PFSK-1 (cell line): ENCODE data around the gene GYG2.

Experiments used
- FOXP2 ChIP-seq: optimal IDR thresholded peaks from 2 replicates; pipeline ENCODE3; 2011; ENCODE audit warnings: borderline replicate concordance, control low read depth, inconsistent platforms; ENCODE audit not compliant: insufficient read depth; ENCODE audit errors: extremely low read length, extremely low read depth
- POLR2AphosphoS5 ChIP-seq: IDR thresholded peaks from 2 replicates; pipeline ENCODE4 v1.6.1; 2012; ENCODE audit warnings: low read depth, mild to moderate bottlenecking, control low read depth, low read length, moderate library complexity
- SIN3A ChIP-seq: IDR thresholded peaks from 2 replicates; pipeline ENCODE4 v1.6.1; 2012; ENCODE audit warnings: mild to moderate bottlenecking, low read length, moderate library complexity, borderline replicate concordance; ENCODE audit not compliant: insufficient read depth
- TAF1 ChIP-seq: IDR thresholded peaks from 2 replicates; pipeline ENCODE4 v1.6.1; 2012; ENCODE audit warnings: low read length, control low read depth, borderline replicate concordance; ENCODE audit not compliant: insufficient read depth
- TF ChIP-seq, protein P1 (sequence below), 2 experiments: IDR thresholded peaks; 2 replicates each; pipeline versions ENCODE4 v1.6.1 to v1.8.0; 2011 to 2012; ENCODE audit warnings: low read depth in 2 of 2, low read length in 2 of 2, control low read depth in 1 of 2, inconsistent platforms in 1 of 2, mild to moderate bottlenecking in 1 of 2, moderate library complexity in 1 of 2; ENCODE audit not compliant: insufficient read depth in 1 of 2

The GYG2 gene

DNA sequence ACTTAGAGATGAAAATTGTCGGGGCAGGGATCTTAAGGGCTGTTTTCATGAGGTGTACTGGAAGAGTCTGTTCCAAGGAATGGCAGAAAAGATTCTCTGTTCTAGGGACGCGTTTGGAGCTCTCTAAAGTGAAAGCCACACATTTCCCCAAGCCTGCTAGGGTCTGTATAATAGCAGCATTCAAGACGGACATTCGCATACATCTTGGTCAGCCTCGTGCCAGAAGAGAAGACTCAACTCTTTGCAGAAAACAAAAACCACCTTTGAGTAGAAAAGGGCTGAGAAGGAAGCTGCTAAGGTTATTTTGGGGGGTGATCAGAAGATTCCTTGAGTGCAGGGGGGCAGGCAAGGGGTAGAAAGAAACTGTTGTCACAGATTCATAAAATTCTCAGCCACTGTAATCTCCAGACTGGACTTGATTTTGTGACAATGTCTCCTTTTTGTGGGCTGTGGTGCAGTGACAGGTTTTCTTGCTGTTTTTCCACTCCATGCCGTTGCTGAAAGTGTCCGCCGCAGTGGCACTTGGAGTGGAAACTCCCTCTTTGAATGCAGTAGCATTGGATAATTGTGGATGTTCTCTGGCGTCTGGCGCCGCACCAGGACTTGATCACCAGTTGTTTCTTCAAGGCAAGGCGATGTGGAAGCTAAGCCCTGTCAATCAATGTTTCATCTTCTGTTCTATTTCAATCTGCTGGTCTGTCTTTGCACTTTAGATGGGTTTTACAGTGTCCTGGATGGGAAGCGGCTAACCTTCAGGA is 2.9 kb downstream of the GYG2 start:
- TF ChIP-seq, protein P1, sequence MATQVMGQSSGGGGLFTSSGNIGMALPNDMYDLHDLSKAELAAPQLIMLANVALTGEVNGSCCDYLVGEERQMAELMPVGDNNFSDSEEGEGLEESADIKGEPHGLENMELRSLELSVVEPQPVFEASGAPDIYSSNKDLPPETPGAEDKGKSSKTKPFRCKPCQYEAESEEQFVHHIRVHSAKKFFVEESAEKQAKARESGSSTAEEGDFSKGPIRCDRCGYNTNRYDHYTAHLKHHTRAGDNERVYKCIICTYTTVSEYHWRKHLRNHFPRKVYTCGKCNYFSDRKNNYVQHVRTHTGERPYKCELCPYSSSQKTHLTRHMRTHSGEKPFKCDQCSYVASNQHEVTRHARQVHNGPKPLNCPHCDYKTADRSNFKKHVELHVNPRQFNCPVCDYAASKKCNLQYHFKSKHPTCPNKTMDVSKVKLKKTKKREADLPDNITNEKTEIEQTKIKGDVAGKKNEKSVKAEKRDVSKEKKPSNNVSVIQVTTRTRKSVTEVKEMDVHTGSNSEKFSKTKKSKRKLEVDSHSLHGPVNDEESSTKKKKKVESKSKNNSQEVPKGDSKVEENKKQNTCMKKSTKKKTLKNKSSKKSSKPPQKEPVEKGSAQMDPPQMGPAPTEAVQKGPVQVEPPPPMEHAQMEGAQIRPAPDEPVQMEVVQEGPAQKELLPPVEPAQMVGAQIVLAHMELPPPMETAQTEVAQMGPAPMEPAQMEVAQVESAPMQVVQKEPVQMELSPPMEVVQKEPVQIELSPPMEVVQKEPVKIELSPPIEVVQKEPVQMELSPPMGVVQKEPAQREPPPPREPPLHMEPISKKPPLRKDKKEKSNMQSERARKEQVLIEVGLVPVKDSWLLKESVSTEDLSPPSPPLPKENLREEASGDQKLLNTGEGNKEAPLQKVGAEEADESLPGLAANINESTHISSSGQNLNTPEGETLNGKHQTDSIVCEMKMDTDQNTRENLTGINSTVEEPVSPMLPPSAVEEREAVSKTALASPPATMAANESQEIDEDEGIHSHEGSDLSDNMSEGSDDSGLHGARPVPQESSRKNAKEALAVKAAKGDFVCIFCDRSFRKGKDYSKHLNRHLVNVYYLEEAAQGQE (IDR thresholded peaks at IDR 0.05; ENCODE audit: insufficient read depth in 1 of 2, low read depth in 2 of 2, low read length in 2 of 2) = no peak
- TF ChIP-seq FOXP2 (no peak), POLR2AphosphoS5 (no peak), TAF1 (no peak), SIN3A (no peak)

DNA sequence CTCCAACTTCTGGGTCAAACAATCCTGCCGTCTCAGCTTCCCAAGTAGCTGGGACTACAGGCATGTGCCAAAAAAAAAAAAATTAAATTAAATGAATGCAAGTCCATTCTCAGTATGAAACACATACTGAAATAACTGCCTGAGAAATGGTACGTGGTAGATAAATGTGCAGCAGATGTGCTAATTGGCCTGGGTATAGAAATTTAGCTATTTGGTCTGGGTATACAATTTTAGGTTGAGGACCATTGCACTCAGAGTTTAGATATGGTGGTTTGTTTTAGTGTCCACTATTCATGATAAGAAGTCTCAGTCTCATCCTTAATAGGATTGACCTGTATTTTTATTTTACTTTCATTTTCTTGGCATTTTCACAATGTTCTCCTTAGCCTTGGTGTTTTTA is 9.2 kb downstream of the GYG2 start:
- TF ChIP-seq FOXP2 (no peak), TAF1 (no peak), SIN3A (no peak), POLR2AphosphoS5 (no peak)
- TF ChIP-seq, protein P1 (IDR thresholded peaks at IDR 0.05; ENCODE audit: insufficient read depth in 1 of 2, low read depth in 2 of 2, low read length in 2 of 2) = no peak

DNA sequence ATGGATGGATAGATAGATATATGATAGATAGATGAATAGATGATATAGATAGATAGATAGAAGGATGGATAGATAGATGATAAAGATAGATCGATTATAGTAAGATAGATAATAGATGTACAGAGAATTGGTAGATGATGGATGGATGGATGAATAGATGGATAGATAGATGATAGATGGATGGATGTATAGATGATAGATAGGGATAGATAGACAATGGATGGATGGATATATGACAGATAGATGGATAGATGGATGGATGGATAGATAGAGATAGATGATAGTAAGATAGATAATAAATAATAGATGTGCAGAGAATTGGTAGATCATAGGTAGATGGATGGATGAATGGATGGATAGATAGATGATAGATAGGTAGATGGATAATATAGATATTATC is 12.2 kb downstream of the GYG2 start:
- TF ChIP-seq TAF1 (no peak), FOXP2 (no peak), POLR2AphosphoS5 (no peak), SIN3A (no peak)
- TF ChIP-seq, protein P1 (IDR thresholded peaks at IDR 0.05; ENCODE audit: insufficient read depth in 1 of 2, low read depth in 2 of 2, low read length in 2 of 2) = no peak

- TF ChIP-seq TAF1 = no peak
- TF ChIP-seq POLR2AphosphoS5 = no peak
- TF ChIP-seq, protein P1 (IDR thresholded peaks at IDR 0.05; ENCODE audit: insufficient read depth in 1 of 2, low read depth in 2 of 2, low read length in 2 of 2) = no peak
- no peak for TF ChIP-seq SIN3A
- no peak for TF ChIP-seq FOXP2
These were observed 12.8 kb downstream of the GYG2 start for GRCh38 chrX:2841537-2841936.
